Activated B cell treated with CpG ODN at 0.5 μM for 24 hours (primary cell): ENCODE measurements around the gene PLEKHG1. TPM values are rescaled to one million over a fixed set of nuclear protein-coding genes. Genes with fewer than 3 reads are reported as not detected.
A peak's percentile ranks its signal among the peaks of the same experiment; 100 is the strongest.

Source experiments
- ATAC-seq: fragments of 200-7000 bp; cut with Tn5 transposase; one replicate; pipeline ENCODE4 v1.10.0; 2021; ENCODE audit warnings: low read depth, mild to moderate bottlenecking, moderate library complexity
- CTCF ChIA-PET: fragments of 350-600 bp; sonication (Branson Sonifier 250); formaldehyde crosslinking; loops from one replicate; lab custom pipeline; 2021; ENCODE audit warnings: antibody characterized with exemption; lab: Charles Lee
- POLR2A ChIA-PET: fragments of 350-600 bp; sonication (Branson Sonifier 250); formaldehyde crosslinking; loops from one replicate; lab custom pipeline; 2021; ENCODE audit warnings: antibody characterized with exemption; lab: Charles Lee
- DNase-seq: peaks from one replicate; pipeline ENCODE4 v3.0.0; 2022
- H3K27ac Mint-ChIP-seq: one replicate; pipeline ENCODE4 v1.8.0; 2020; ENCODE audit warnings: mixed read lengths
- H3K27me3 Mint-ChIP-seq: one replicate; pipeline ENCODE4 v1.8.0; 2021; ENCODE audit warnings: mixed read lengths
- H3K36me3 Mint-ChIP-seq: one replicate; pipeline ENCODE4 v1.8.0; 2021; ENCODE audit warnings: low read depth, mixed read lengths
- H3K4me1 Mint-ChIP-seq: one replicate; pipeline ENCODE4 v1.8.0; 2021; ENCODE audit warnings: mixed read lengths
- H3K4me3 Mint-ChIP-seq: one replicate; pipeline ENCODE4 v1.8.0; 2020; ENCODE audit warnings: mild to moderate bottlenecking, mixed read lengths
- H3K9me3 Mint-ChIP-seq: one replicate; pipeline ENCODE4 v1.8.0; 2020; ENCODE audit warnings: mixed read lengths
- CTCF ChIP-seq: fragments of 200-600 bp; IDR thresholded peaks from one replicate; pipeline ENCODE4 v1.8.0; 2022; ENCODE audit warnings: antibody characterized with exemption, mild to moderate bottlenecking
- intact Hi-C: fragments of 100-400 bp; cut with micrococcal nuclease; formaldehyde crosslinking; loops from one replicate; pipeline ENCODE4 v1.15.1; 2024
- total RNA-seq: library from RNA; stranded (reverse); gene quantifications from 2 replicates; pipeline ENCODE4 v1.2.3, GENCODE V29; 2022

Gene PLEKHG1
- total RNA-seq, 1 donor from 2014 or later: 219 TPM

- DNase-seq: no peak
- intact Hi-C loops: no loop called here
- no peak overlapping the region for H3K4me3 Mint-ChIP-seq
- peaks cover 5% of the 10 kb centered on the region for H3K27me3 Mint-ChIP-seq
- POLR2A ChIA-PET: no interaction called here
- CTCF ChIA-PET: no interaction called here
- ATAC-seq: no peak
- H3K4me1 Mint-ChIP-seq: peaks cover 14% of the 10 kb centered on the region
- H3K36me3 Mint-ChIP-seq: no peaks in the 10 kb centered on the region
- H3K9me3 Mint-ChIP-seq: no peaks in the 10 kb centered on the region
- H3K27ac Mint-ChIP-seq: no peak overlapping the region
- TF ChIP-seq CTCF: no peak
These were observed 12.0 kb upstream of the PLEKHG1 start for GRCh38 chr6:150587637-150588036.

- H3K4me1 Mint-ChIP-seq: peaks cover 14% of the 10 kb centered on the region
- CTCF ChIA-PET: interaction anchor here (0.7 kb wide), 1 partner anchor 12 kb away, joined by 3 read pairs; no protein-coding TSS in a partner anchor
- intact Hi-C loops: no loop called here
- no peaks in the 10 kb centered on the region for H3K9me3 Mint-ChIP-seq
- TF ChIP-seq CTCF: no peak
- H3K27ac Mint-ChIP-seq: no peak overlapping the region
- ATAC-seq (no peak), DNase-seq (no peak)
- H3K4me3 Mint-ChIP-seq: no peak overlapping the region
- POLR2A ChIA-PET: interaction anchor here (0.6 kb wide), 1 partner anchor 10 kb away, joined by 5 read pairs; no protein-coding TSS in a partner anchor
- peaks cover 5% of the 10 kb centered on the region for H3K27me3 Mint-ChIP-seq
- H3K36me3 Mint-ChIP-seq: no peaks in the 10 kb centered on the region
These were observed 10.7 kb upstream of the PLEKHG1 start for GRCh38 chr6:150588888-150589499.

DNA sequence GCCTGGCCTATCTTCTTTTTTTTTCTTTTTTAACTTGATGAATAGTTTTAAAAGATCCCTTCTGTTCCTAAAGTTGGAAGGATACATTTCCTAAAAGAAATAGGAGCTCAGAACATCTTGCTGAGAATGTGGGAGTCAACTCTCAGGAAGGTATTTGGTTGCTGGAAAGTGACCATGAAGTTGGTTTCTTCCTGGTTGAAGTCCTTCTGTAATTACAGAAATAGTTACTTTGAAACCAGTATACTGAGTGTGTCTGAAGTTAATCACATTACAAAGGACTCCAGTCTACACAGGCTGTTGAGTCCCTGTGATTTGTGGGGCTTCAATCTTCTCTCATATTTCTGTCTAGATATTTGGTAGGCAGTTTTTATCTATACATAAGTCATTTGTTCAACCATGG lies 9.8 kb upstream of the PLEKHG1 start:
- TF ChIP-seq CTCF: no peak
- H3K36me3 Mint-ChIP-seq: no peaks in the 10 kb centered on the region
- intact Hi-C loops: loop anchor here (2.0 kb wide), 1 partner anchor 15 kb away; no protein-coding TSS in a partner anchor
- H3K27me3 Mint-ChIP-seq: peaks cover 5% of the 10 kb centered on the region
- H3K27ac Mint-ChIP-seq: no peak overlapping the region
- ChIA-PET POLR2A (interaction anchor here (0.7 kb wide), 2 partner anchors 10 to 16 kb away, joined by 3 to 5 read pairs; partner anchors contain the start of gene PLEKHG1), CTCF (no interaction called here)
- H3K4me1 Mint-ChIP-seq: peaks cover 14% of the 10 kb centered on the region
- no peaks in the 10 kb centered on the region for H3K9me3 Mint-ChIP-seq
- ATAC-seq (no peak), DNase-seq (no peak)
- H3K4me3 Mint-ChIP-seq: no peak overlapping the region

- Mint-ChIP-seq H3K4me3 (no peak overlapping the region), H3K27me3 (peaks cover 5% of the 10 kb centered on the region), H3K4me1 (peaks cover 14% of the 10 kb centered on the region), H3K36me3 (no peaks in the 10 kb centered on the region), H3K27ac (no peak overlapping the region), H3K9me3 (no peaks in the 10 kb centered on the region)
- ATAC-seq: peak; percentile 40
- ChIA-PET POLR2A (interaction anchor here (0.7 kb wide), 2 partner anchors 10 to 17 kb away, joined by 3 to 5 read pairs; partner anchors contain the start of gene PLEKHG1), CTCF (no interaction called here)
- DNase-seq: no peak
- intact Hi-C loops: loop anchor here (2.0 kb wide), 1 partner anchor 16 kb away; no protein-coding TSS in a partner anchor
- no peak for TF ChIP-seq CTCF
These were observed 9.2 kb upstream of the PLEKHG1 start for GRCh38 chr6:150590446-150590845.

GRCh38 chr6:150592377-150592995 lies 7.2 kb upstream of the PLEKHG1 start:
- no peak for TF ChIP-seq CTCF
- Mint-ChIP-seq H3K27me3 (peaks cover 5% of the 10 kb centered on the region), H3K4me1 (peaks cover 19% of the 10 kb centered on the region), H3K36me3 (no peaks in the 10 kb centered on the region), H3K27ac (no peak overlapping the region), H3K9me3 (no peaks in the 10 kb centered on the region), H3K4me3 (no peak overlapping the region)
- ATAC-seq (no peak), DNase-seq (no peak)
- intact Hi-C loops: no loop called here
- ChIA-PET POLR2A (no interaction called here), CTCF (interaction anchor here (0.6 kb wide), 1 partner anchor 156 kb away, joined by 4 read pairs; no protein-coding TSS in a partner anchor)
